Fibroblast of peridontal ligament (primary cell): ENCODE data around the gene CAMK4.

Experiments used
- DNase-seq: peaks from one replicate; pipeline ENCODE4 v3.0.0-alpha.2; 2010; ENCODE audit errors: extremely low read depth

Gene CAMK4

DNA sequence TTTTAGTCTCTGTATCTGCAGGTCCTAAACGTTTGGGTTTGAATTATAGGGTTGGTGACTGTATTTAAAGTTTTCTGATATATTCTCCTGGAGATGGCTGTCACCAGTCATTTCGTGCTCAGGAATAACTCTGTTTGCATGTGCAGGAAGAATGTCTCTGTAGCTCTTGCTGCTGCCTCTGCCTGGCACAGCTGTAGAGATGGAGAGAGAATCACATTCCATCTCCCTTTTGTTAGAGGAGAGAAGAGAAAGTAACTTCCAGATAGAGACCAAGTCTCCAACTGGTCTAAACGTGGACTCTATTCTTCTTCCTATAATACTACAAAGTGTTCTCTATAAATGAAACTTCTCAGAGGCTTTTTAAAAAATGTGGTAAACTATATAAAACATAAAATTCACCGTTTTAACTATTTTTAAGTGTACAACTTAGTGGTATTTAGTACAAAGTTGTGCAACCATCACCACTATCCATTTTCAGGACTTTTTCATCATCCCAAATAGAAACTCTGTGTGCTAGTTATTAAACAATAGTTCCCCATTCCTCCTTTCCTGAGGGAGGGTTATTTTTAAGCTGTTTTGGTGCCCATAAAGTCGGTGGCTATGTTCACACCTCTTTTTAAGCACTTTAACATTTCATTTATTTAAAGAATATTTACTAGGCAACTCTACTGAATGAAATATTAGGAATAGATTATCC is 308.9 kb downstream of the CAMK4 start:
- no peak for DNase-seq

DNA sequence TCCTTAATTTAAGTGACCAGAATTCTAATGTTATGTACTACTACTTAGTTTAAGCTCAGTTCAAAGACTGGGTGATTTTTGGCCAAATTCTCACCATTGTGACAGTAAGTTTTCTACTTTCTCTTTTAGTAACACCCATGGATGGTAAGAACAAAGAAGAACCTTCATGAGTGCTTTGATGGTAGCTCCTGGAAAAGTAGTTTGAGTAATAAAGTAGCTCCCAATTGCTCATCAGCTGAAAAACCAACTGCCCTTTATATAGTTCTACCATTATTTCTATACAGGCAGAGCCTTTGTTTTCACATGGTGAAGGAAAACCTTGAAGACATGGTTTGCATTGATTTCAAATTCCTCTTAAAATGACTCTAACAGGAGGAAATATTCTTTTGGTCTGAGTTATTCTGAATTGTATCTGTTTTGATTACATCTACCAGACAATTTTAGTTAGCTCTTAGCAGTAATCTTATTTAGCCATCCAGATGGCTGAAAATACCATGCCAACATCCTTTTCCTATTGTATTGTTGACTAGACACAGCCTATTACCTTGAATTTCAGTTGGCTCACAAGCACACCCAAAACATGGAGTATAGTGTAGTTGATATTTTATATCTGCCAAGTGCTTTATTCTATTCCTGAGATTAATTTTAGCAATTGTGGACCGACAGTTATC is 311.8 kb downstream of the CAMK4 start:
- DNase-seq = no peak

DNA sequence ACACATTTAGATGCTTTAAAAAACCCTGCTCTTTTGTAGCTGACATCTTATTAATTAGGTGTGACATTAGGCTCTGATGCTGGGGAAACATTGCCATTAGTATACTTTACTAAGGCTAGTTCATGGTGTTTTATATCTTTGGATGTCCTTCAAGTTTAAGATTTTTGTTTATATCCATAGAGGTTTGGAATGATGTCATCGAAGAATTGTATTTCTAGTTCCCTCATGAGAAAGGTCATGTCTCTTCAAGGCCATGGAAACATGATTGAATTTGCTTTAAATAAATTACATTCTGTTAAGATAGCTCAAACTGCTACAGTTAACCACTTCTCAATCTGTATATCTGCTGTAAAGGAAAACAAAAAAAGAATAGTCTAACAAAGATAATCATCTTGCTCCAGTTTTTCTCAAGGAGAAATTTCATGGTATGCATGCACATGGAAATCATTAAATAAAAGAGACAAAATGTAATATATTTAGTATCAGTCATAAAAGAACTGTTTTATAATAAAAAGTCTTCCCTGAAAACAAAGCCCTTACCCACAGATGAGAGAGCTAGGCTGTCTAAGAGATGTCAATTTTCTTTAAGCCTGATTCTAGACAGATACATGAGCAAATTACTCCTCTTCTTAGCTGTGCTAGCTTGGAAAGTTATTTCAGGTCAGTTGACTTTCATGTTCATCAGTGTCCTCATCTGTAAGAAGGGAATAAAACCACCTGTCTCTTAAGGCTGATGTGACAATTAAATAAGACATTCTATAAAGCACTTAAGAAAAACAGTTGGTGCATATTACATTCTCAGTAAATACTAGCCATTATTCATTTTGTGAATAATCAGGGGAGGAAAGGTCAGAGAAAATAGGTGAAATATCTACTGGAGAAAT is 313.2 kb downstream of the CAMK4 start:
- peak; percentile 91 for DNase-seq
